UCSD-AML1 (cell line): ENCODE results near the gene SRP9.

Experiments
- DNase-seq: peaks from one replicate; lab custom pipeline; 2025; ENCODE audit not compliant: unreplicated experiment; lab: John Stamatoyannopoulos, UW

The SRP9 gene, protein sequence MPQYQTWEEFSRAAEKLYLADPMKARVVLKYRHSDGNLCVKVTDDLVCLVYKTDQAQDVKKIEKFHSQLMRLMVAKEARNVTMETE

DNA sequence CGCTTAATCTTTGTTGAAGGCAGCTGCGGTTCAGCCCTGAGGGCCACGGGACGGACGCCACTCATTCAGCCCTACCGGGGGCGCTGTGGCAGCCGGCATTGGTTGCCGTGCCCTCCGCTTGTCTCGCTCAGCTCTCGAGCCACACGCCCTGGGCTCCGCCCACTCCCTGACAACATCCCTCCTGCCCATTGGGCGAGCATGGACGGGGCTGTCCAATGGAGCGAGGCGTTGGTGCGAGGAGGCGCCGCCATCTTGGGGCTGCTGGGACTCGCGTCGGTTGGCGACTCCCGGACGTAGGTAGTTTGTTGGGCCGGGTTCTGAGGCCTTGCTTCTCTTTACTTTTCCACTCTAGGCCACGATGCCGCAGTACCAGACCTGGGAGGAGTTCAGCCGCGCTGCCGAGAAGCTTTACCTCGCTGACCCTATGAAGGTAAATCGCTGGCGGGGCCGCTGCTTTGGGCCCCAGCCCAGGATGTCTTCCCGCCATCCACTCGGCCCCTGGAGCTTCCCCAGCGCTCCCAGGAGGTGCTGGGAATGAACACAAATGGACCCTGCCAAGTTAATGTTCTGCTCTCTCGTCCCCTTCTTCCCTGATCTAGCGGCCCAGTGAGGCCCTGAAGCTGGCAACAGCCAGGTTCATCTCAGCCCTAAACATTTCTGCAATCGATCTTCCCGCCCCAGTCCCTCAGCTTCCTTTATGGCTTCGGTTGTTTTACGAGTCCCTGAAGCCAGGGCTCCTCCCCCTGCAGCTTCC lies at the start of gene SRP9:
SRP9 (plus strand) TSS at position 244 of the 754 bp plus-strand sequence; CDS start at position 359, 115 bp downstream.
- DNase-seq: peak; percentile 99

DNA sequence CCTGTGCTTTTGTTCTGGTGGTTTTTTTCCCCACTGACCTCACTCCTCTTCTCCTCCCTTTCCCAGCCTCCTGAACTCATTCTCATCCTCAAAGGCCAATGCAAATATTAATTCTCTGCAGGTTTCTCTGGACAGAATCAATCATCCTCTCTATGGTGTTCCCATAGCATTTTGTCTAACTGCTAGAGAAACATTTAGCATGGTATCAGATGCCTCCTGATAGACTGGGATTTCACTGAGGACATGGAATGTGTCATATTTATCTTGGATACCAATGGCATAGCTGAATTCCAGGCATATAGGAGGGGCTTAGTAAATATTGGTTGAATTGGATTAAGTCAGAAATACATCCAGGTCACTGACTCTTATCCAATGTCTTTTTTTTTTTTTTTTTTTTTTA lies 46.1 kb upstream of the SRP9 start:
- DNase-seq: no peak

DNA sequence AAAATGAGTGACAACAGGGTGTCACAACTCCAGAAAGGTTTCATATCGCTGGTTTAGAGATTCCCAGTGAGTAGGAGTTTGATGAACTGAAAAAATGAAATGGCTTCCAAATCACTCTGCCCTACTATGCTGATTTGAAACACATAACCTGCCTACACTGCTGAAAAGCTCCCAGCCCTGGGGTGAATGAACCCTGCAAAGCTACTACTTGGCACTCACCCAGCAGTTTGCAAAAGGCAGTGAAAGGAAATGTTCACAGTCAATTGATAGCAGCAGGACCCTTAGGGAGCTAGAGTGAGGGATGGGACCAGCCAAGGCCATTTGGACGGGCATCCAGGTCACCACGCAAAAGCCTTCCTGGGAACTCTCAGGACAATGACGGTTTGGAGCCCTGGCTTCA lies 44.4 kb upstream of the SRP9 start:
- no peak for DNase-seq

DNA sequence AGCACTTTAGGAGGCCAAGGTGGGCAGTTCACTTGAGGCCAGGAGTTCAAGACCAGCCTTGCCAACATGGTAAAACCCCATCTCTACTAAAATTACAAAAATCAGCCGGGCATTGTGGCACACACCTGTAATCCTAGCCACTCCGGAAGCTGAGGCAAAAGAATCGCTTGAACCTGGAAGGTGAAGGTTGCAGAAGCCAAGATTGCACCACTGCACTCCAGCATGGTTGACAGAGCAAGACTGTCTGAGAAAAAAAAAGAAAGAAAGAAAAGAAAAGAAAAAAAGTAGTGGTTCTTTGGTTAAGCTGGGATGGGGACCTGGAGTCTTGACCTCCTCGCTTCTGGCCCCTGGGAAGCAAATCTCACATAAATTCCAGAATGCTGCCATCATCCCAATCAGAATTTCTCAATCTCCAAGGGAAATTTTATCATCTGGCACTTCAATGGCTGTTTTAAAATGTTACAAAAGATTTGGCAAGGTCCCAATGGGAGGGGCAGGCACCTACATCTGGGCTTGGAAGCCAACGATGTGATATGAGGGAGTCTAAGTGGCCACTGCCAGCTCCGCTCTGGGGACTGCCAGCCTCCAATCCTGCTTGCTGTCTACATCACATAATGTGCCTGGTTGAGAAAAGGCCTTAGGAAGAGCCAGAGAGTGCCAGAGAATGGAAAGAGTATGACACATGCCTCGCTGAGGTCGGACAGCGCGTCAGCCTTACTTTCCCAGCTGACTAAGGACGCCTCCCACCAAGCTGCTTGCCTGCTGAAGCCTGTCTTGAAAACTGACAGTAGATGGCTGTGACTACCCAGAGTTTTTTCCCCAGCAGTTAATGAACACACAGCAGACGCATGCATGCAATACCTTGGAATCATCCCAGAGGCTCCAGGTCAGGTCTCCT lies 42.1 kb upstream of the SRP9 start:
- no peak for DNase-seq

DNA sequence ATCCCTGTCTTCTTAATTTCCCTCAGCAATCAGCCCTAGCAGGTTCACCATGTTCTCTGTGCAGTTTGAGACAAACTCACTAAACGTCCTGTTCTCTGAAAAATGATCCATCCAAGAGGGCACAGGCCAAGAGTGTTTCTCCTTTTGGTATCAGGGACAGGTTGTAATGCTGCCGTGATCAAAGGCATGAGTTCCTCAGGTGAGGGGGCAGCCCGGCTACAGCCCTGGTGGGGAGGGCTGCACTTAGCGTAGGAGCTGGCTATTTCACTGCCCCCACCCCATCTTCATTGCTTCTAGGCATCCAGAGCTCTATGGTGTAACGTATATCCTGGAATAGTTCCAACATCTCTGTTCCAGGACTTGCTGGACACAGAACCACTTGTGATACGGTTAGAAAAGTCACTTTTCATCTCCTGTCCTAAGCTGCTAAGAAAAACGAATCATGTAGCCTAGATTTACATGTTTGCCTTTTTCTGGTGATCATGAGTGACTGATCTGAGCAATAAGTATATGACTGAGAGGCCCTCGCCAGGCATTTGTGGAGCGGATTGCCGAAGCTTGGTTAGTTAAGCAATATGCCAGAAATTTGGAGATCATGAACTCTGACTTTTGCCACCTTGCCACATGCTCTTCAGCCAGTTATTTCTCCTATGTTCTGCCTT lies 41.1 kb upstream of the SRP9 start:
- no peak for DNase-seq

DNA sequence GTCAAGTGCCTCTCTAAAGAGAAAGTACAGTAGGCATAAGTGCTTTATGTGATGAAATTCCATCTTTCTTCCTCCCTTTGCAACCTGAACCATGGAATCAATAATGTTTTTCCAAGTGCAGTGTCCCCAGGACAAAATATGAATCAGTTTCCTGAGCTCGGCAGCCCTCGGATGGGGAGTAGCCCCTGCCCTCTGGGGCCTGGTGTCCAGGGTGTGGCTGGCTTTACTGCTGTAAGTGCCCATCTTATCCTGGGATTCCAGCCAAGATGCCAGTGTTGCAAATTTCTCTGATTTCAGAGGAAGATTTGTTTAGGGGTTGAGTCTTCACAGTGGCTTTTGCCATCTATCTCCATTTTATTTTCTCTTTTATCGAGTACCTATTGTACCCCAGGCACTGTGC lies 40.5 kb upstream of the SRP9 start:
- DNase-seq: no peak

DNA sequence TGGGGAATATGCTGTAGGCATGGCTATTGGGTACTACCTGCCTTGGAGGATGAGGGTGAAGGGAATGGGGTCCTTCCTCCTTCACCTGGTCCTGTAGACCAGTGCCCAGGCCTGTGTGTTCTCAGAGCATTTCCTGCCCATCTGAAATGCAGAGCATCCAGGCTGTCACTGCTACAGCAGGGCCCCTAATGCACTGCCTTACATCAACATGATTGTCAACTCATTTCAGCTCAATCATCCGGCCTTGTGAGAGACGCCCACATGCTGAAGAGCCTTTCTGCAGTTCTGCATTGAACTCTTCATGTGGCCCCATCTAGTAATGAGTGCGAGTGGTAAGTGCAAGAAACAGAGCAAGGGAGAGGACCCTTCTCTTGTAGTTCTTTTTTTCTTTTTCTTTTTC lies 39.8 kb upstream of the SRP9 start:
- DNase-seq: no peak

DNA sequence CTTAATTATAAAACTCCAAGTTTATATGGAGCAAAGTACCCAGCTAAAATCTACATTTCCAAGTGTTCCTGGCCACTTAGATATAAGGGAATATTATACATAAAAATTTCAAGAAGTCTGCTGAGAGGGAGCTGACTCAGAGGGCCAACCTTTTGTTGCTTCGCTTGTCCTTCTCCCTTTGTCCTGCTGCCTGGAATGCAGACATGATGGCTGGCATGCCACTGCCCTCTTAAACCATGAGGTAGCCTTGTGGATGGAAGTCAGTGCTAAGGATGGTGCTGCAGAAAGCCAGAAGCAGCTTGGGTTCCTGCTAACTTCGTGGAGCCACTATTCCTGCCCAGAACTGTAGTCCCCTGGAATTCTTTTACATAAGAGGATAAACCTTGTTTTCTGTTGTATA lies 38.9 kb upstream of the SRP9 start:
- no peak for DNase-seq

DNA sequence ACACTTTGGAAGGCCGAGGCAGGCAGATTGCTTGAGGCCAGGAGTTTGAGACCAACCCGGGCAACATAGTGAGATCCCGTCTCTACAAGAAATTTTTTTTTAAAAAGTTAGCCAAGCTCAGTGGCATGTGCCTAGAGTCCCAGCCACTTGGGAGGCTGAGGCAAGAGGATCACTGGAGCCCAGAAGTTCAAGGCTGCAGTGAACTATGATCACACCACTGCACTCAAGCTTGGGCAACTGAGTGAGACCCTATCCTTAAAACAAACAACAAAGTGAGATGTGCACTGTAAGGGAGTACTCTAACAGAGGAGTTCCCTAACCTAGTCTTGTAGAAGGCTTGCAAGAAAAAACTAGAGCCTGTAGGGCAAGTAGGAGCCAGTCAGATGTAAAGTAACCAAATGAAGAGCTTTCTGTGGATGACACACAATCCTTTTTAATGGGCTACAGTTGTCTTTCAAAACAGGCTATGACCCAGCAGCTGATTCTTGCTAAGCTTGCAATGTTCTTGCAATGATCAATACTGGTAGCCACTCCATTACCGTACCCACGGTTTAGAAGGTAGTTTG lies 38.0 kb upstream of the SRP9 start:
- DNase-seq: no peak

DNA sequence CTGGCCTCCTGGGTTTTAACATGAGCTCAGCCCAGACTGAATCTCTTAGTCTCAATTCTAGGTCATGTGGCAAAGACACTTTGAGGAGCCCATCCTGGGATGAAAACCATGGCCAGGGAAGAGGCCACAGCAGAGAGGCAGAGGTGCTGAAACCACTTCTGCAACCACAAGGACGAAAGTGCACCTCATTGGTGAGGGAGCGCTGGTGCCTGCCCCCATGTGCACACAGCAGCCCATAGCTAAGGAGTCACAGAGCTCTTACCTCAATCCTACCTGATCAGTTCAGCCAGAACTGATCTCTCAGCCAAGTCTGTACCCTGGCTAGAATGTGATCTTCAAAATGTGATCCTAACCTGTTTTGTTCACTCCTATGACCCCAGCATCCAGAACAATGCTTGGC lies 32.9 kb upstream of the SRP9 start:
- DNase-seq: no peak

DNA sequence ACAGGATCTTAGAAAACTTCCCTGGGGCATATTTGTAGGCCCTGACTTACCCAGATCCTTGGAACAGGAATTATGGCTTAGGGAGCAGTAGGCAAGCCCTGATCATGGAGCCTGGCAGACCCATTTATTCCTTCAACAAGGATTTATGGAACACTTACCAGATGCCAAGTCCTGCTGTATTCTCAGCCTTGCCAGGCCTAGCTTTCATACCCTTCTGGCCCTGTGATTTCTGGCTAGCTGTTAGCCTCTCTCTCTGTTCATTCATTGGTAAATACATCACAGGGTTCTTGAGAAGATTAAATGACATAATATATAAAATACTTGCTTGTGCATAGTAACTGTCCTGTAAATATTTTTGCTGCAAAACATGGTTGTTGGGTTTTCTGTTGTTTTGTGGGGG lies 32.4 kb upstream of the SRP9 start:
- DNase-seq: no peak

DNA sequence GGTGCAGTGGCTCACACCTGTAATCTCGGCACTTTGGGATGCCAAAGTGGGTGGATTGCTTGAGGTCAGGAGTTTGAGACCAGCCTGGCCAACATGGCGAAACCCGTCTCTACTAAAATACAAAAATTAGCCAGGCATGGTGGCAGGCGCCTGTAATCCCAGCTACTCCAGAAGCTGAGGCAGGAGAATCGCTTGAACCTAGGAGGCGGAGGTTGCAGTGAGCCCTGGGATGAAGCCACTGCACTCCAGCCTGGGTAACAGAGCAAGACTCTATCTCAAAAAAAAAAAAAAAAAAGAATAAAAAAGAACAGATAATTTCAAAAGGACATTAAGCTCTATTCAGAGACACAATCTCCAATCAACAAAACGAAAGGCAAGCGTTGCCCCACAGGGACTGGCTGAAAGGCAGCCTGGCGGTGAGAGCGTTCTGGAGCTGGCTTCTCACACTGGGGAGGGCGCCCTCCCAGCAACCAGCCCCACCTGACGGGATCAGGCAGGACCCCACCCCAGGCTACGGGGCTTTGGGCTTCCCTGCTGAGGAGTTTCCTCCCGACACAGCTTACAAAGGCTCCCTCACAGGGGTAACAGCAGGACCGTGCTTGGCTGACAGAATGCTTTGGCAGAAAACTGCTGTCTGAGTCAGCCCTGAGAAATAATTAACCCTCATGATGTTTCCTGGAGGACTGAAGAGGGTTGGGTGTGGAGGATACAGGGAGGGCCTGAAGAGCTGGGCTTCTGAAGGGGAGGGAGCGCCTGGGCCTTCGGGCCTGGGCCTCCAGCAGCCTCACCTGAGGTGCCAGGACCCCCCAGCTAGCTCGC lies 31.1 kb upstream of the SRP9 start:
- DNase-seq: no peak

DNA sequence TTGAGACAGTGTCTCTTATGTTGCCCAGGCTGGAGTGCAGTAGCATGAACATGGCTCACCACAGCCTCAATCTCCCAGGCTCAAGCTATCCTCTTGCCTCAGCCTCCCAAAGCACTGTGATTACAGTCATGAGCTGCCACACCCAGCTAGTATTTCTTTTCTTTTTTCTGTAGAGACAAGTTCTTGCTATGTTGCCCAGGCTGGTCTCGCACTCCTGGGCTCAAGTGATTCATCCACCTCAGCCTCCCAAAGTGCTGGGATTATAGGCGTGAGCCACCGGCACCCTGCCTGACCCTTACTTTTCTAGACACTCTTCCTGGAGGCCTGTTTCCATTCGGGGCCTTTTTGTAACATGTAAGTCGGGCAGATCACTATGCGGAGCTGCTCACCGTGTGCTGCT lies 30.1 kb upstream of the SRP9 start:
- no peak for DNase-seq

DNA sequence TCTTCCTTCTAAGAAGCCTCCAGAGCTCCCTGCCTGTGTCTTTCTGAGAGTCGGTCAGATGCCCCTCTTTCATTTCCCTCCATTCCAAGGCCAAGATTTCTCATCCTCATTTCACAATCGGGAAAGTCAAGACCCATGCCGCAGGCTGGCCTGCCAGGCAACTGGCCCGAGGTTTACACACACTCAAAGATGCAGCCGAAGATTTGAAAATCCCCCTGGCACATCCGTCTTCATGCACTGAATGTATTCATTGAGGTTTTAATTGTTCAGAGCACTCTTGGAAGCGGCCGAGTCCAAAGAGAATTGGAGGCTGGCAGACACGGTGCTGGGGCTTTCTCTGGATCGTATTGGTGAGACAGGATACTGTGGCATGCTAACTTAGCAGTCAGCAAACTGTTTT lies 29.1 kb upstream of the SRP9 start:
- DNase-seq: no peak

DNA sequence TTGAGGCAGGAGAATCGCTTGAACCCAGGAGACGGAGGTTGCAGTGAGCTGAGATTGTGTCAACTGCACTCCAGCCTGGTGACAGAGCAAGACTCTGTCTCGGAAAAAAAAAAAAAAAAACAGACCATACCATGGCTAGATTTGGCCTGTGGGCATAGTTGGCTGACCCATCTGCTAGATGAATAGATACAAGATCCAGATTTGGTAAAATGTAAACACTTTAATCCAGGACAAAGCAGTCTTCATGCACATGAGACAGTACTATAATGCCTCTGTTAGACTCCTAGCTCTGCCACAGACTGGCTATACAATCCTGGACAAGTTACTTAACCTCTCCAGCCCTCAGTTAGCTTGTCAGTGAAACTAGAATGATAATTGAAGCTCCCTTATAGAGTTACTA lies 27.9 kb upstream of the SRP9 start:
- DNase-seq: no peak

DNA sequence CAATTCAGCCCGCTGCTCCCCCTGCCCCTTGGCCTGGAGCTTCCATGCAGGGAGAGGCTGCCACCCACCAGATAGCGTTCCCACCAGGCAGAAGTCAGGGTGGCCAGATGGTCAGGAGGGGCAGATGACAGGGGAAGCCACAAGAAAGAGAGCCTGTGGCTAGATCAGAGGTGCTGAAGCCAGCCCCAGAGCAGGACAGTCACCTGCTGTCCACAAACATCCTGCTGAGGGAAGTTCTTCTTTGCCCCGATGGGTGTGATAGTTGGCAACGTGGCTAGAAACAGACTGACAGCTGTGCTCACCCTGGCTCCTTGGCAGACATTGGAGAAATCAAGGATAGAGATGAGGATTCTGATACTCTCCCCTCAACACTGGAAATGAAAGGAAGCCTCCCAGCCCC lies 27.2 kb upstream of the SRP9 start:
- no peak for DNase-seq

DNA sequence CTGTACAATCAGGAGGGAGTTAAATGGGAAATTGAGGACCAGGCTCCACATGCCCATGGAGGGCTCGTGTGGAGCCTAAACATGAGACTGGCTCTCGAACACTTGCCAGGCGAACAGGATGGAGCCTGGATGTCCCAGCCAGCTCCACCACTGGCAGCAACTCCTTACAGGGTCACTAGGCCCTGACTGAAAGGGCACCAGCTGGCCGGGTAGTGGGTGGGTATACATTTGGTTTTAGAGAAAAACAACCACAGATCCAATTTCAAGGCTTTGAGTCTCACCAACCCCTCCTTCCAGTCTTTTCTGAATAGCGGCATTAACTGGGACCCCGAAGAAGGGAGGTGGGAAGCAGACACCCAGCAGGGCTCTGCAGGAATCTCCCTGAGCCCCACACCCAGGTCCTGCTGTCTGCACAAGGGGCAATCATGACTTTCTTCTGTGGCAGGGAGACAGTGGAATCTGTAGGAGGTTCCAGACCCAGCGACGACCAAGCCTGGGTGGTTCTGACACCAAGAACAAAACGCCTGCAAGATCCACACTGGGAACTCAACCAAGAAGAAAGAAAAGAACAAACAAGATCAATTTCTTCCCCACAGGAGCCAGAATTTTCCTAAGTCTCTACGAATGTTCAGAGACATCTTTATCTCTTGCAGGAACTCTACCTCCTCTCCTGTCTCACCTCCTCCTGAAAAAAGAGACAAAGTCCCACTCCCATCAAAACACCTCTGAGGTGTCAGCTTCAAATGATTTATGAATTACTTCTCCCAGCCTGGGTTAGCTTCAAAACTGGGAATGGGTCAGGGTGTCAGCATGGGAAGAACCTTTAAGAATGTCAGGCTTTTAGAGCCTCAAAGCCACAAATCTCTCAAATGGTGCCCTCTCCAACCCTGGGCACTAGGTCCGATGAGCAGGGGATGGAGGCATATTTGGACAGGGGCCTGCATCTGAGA lies 26.5 kb upstream of the SRP9 start:
- DNase-seq: no peak

DNA sequence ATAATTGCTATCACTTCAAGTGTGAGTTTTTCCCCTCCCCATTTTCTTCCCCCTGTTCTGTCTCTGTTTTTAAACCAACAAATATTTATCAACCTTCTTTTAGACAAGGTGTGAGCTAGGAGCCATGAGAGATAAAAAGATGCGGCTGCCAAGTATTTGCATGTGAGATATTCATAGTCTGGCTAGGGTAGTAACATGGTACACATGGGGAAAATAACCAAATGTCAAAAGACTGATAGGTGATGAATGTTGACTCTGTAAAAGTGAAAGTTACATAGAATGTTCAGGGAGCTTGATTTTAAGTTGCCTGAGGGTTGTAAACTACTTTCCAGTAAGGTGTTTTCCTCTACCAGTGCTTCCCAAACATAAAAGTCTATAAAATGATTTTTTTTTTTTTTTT lies 25.4 kb upstream of the SRP9 start:
- no peak for DNase-seq

DNA sequence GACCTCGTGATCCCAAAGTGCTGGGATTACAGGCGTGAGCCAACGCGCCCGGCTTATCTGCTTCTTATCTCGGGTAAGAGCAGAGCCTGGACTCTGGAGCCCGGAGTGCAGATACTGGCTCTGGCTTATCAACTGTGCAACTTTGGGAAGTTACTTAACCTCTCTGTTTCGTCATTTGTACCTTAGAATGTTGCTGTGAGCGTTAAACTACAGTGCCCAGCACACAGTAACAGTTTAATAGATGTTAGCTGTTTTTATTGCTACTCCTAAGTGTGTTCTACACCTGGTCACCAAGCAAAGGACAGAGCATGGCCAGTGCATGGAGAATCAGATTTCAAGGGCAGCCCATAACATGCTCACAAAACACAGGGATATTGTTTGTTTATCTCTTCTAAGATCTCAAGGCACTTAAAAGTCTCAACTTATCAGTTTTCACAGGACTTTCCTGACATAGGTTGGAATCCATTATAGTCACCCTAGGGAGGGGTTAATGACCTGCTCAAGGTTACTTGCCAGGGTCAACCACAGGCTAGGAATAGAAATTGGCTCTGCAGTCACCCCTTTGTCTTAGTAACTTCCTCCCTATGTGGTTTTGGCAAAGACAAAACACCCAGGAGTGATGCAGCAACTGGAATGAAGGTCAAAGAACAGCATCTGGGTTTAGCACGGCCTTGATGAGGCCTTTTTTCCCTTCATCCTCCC lies 22.5 kb upstream of the SRP9 start:
- DNase-seq: no peak
